Panc1 (cell line): ENCODE data around the gene AKAP9. TPM values are rescaled to one million over a fixed set of nuclear protein-coding genes. Genes with fewer than 3 reads are reported as not detected.
A peak's percentile ranks its signal among the peaks of the same experiment; 100 is the strongest.

Source experiments
- ATAC-seq: fragments of 200-7000 bp; cut with Tn5 transposase; 2 replicates; pipeline ENCODE4 v1.9.1; 2020; ENCODE audit warnings: mild to moderate bottlenecking, moderate library complexity
- BruUV-seq: library from RNA; stranded (reverse); fragments of 400-500 nt; replicated peaks from 2 replicates; lab custom pipeline; 2021; lab: Mats Ljungman, UMichigan
- CTCF ChIA-PET: fragments of 300-600 bp; sonication (Branson Sonifier 250); formaldehyde crosslinking; loops from one replicate; lab custom pipeline; 2022; ENCODE audit warnings: antibody characterized with exemption; lab: Charles Lee
- POLR2A ChIA-PET: fragments of 300-600 bp; sonication (Branson Sonifier 250); formaldehyde crosslinking; loops from one replicate; lab custom pipeline; 2022; ENCODE audit warnings: antibody characterized with exemption; lab: Charles Lee
- DNase-seq: peaks from one replicate; pipeline ENCODE4 v3.0.0-alpha.2; 2010; ENCODE audit warnings: low read depth, low spot score
- H3K27ac ChIP-seq: 2 replicates; pipeline ENCODE4 v1.5.1; 2011; ENCODE audit warnings: mild to moderate bottlenecking, low read length, inconsistent platforms
- H3K27me3 ChIP-seq: fragments of 200-500 bp; sonication (Bioruptor generic); 2 replicates; pipeline ENCODE4 v1.6.0; 2014; ENCODE audit warnings: low read length, inconsistent platforms; ENCODE audit not compliant: control insufficient read depth, insufficient read depth
- H3K36me3 ChIP-seq: fragments of 200-500 bp; sonication (Bioruptor generic); 2 replicates; pipeline ENCODE4 v1.5.1; 2014; ENCODE audit warnings: inconsistent platforms, mild to moderate bottlenecking, low read length, moderate library complexity; ENCODE audit not compliant: control insufficient read depth, insufficient read depth
- H3K4me1 ChIP-seq: 2 replicates; pipeline ENCODE4 v1.5.1; 2011; ENCODE audit warnings: inconsistent platforms, mild to moderate bottlenecking, low read length, moderate library complexity; ENCODE audit not compliant: control insufficient read depth, insufficient read depth
- H3K4me3 ChIP-seq, 2 experiments: 2 replicates each; pipeline ENCODE4 v1.5.1; 2011 to 2012; ENCODE audit warnings: low read depth in 2 of 2, low read length in 2 of 2, mild to moderate bottlenecking in 2 of 2, inconsistent platforms in 1 of 2, moderate library complexity in 1 of 2
- H3K9me3 ChIP-seq: fragments of 200-500 bp; sonication (Bioruptor generic); 2 replicates; pipeline ENCODE4 v1.5.1; 2014; ENCODE audit warnings: low read depth, mild to moderate bottlenecking, inconsistent platforms, low read length, moderate library complexity; ENCODE audit not compliant: control insufficient read depth, insufficient read depth
- POLR2AphosphoS5 ChIP-seq: IDR thresholded peaks from 2 replicates; pipeline ENCODE4 v1.6.1; 2012; ENCODE audit warnings: mild to moderate bottlenecking, low read depth, low read length, moderate library complexity
- SIN3A ChIP-seq: IDR thresholded peaks from 2 replicates; pipeline ENCODE4 v1.6.1; 2012; ENCODE audit warnings: low read depth, mild to moderate bottlenecking, low read length, moderate library complexity, borderline replicate concordance; ENCODE audit not compliant: insufficient read depth
- in situ Hi-C: cut with HindIII; loops from 2 replicates; pipeline ENCODE4 v1.10.0; 2016; ENCODE audit warnings: low sequenced_read_pairs, low pct_unique_long_range_greater_than_20kb
- intact Hi-C: fragments of 100-400 bp; cut with micrococcal nuclease; formaldehyde crosslinking; loops from one replicate; pipeline ENCODE4 v1.10.0; 2022; ENCODE audit not compliant: unreplicated experiment
- total RNA-seq: library from RNA; stranded (reverse); gene quantifications from one replicate; pipeline ENCODE4 v1.2.1, GENCODE V29; 2021; ENCODE audit not compliant: unreplicated experiment
- TF ChIP-seq, protein P1 (sequence below): fragments of 450-650 bp; IDR thresholded peaks from 2 replicates; pipeline ENCODE4 v1.5.1; 2017; ENCODE audit warnings: mild to moderate bottlenecking
- TF ChIP-seq, protein P2 (sequence below), 2 experiments: IDR thresholded peaks; 2 replicates each; pipeline ENCODE4 v1.6.1; 2011 to 2012; ENCODE audit warnings: low read depth in 2 of 2, control low read depth in 1 of 2, low read length in 1 of 2, mild to moderate bottlenecking in 1 of 2, moderate library complexity in 1 of 2; ENCODE audit not compliant: insufficient read depth in 1 of 2

Gene AKAP9
- total RNA-seq, 1 experiment from 2014 or later: 31.6 TPM

DNA sequence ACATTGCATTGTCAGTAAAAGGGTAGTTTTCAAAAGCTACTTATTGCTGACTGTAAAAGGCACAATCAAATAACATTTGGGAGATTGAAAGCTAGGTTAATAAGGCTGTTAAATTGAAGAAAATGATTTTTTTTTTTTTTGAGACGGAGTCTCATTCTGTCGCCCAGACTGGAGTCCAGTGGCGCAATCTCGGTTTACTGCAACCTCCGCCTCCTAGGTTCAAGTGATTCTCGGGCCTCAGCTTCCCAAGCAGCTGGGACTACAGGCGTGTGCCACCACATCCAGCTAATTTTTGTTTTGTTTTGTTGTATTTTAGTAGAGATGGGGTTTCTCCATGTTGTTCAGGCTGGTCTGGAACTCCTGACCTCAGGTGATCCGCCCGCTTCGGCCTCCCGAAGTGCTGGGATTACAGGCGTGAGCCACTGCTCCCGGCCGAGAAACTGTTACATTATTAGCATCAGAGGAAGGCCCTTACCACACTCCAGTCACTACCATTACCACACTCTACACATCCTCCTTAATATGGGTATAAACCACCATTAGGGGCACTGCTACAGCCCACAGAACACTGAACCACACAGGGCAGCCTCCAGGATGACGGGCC is 192.6 kb downstream of the AKAP9 start:
- Histone ChIP-seq H3K27me3 (no peaks in the 10 kb centered on the region), H3K9me3 (no peaks in the 10 kb centered on the region), H3K4me3 (peak overlapping the region; percentile 91 to 93), H3K27ac (peak overlapping the region; percentile 90), H3K4me1 (peaks cover 18% of the 10 kb centered on the region), H3K36me3 (peaks cover 15% of the 10 kb centered on the region)
- ChIA-PET POLR2A (interaction anchor here (0.6 kb wide), 2 partner anchors 179 to 425 kb away, joined by 5 to 6 read pairs; no protein-coding TSS in a partner anchor), CTCF (interaction anchor here (1.1 to 1.2 kb wide), 2 partner anchors 291 to 314 kb away, joined by 5 to 7 read pairs; partner anchors contain the start of gene GATAD1)
- TF ChIP-seq, protein P1, sequence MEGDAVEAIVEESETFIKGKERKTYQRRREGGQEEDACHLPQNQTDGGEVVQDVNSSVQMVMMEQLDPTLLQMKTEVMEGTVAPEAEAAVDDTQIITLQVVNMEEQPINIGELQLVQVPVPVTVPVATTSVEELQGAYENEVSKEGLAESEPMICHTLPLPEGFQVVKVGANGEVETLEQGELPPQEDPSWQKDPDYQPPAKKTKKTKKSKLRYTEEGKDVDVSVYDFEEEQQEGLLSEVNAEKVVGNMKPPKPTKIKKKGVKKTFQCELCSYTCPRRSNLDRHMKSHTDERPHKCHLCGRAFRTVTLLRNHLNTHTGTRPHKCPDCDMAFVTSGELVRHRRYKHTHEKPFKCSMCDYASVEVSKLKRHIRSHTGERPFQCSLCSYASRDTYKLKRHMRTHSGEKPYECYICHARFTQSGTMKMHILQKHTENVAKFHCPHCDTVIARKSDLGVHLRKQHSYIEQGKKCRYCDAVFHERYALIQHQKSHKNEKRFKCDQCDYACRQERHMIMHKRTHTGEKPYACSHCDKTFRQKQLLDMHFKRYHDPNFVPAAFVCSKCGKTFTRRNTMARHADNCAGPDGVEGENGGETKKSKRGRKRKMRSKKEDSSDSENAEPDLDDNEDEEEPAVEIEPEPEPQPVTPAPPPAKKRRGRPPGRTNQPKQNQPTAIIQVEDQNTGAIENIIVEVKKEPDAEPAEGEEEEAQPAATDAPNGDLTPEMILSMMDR: 0 out of 2 replicates have a peak, but pooled peaks have one; percentile 73
- no peak for TF ChIP-seq POLR2AphosphoS5
- peak; percentile 45 for DNase-seq
- in situ Hi-C loops (no loop called here), intact Hi-C loops (loop anchor here (10.0 kb wide), 1 partner anchor 312 kb away; the partner anchor contains the start of gene GATAD1)
- BruUV-seq: no TSS peak
- ATAC-seq: peak; percentile 43

DNA sequence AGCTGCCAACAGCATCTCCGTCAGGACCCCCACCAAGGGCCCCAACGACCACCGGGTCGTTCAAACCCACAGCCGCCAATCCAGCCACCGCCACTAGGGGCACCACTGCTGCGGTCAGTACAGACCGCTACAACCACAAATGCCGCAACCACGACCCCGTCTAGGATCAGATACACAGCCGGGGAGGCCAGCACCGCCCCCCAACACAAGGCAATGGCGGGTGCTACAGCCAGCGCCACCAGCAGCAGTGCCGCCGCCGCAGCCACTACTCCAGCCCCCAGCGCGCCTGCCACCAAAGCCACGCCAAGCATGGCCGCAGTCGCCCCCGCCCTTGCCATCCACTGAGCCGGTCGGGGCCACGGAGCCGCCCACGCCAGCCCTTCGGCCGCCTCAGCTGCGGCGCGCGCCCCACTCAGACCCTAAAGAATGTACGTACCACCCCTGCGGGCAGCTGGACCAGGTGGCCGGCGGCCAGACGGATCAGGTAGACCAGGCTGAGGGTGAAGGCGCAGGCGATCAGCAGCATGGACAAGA is 193.1 kb downstream of the AKAP9 start:
- POLR2A ChIA-PET: interaction anchor here (0.6 kb wide), 1 partner anchor 18 kb away, joined by 4 read pairs; no protein-coding TSS in a partner anchor
- CTCF ChIA-PET: interaction anchor here (0.7 kb wide), 1 partner anchor 256 kb away, joined by 3 read pairs; no protein-coding TSS in a partner anchor
- Histone ChIP-seq H3K36me3 (peaks cover 15% of the 10 kb centered on the region), H3K9me3 (no peaks in the 10 kb centered on the region), H3K27me3 (no peaks in the 10 kb centered on the region), H3K27ac (peak overlapping the region; percentile 90), H3K4me1 (peaks cover 18% of the 10 kb centered on the region), H3K4me3 (peak overlapping the region; percentile 91 to 93)
- DNase-seq: no peak
- in situ Hi-C loops: no loop called here
- no TSS peak for BruUV-seq
- peak; percentile 70; the same call in 1 of the 2 replicates for TF ChIP-seq SIN3A
- TF ChIP-seq, protein P2, sequence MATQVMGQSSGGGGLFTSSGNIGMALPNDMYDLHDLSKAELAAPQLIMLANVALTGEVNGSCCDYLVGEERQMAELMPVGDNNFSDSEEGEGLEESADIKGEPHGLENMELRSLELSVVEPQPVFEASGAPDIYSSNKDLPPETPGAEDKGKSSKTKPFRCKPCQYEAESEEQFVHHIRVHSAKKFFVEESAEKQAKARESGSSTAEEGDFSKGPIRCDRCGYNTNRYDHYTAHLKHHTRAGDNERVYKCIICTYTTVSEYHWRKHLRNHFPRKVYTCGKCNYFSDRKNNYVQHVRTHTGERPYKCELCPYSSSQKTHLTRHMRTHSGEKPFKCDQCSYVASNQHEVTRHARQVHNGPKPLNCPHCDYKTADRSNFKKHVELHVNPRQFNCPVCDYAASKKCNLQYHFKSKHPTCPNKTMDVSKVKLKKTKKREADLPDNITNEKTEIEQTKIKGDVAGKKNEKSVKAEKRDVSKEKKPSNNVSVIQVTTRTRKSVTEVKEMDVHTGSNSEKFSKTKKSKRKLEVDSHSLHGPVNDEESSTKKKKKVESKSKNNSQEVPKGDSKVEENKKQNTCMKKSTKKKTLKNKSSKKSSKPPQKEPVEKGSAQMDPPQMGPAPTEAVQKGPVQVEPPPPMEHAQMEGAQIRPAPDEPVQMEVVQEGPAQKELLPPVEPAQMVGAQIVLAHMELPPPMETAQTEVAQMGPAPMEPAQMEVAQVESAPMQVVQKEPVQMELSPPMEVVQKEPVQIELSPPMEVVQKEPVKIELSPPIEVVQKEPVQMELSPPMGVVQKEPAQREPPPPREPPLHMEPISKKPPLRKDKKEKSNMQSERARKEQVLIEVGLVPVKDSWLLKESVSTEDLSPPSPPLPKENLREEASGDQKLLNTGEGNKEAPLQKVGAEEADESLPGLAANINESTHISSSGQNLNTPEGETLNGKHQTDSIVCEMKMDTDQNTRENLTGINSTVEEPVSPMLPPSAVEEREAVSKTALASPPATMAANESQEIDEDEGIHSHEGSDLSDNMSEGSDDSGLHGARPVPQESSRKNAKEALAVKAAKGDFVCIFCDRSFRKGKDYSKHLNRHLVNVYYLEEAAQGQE (IDR thresholded peaks at IDR 0.05; ENCODE audit: insufficient read depth in 1 of 2, low read depth in 2 of 2, low read length in 1 of 2): no peak
- no peak for TF ChIP-seq POLR2AphosphoS5
- TF ChIP-seq, protein P1: peak; percentile 96
- intact Hi-C loops: loop anchor here (10.0 kb wide), 1 partner anchor 311 kb away; the partner anchor contains the start of gene GATAD1
- peak; percentile 69 for ATAC-seq
